ENCODE data around the gene KRTAP20-2.

Gene KRTAP20-2

GRCh38 chr21:30628109-30628508 lies 6.9 kb upstream of the KRTAP20-2 start (continued):
- no peak for TF ChIP-seq TSHZ2 (CRISPR knock-in tag; IDR thresholded peaks at IDR 0.05)

DNA sequence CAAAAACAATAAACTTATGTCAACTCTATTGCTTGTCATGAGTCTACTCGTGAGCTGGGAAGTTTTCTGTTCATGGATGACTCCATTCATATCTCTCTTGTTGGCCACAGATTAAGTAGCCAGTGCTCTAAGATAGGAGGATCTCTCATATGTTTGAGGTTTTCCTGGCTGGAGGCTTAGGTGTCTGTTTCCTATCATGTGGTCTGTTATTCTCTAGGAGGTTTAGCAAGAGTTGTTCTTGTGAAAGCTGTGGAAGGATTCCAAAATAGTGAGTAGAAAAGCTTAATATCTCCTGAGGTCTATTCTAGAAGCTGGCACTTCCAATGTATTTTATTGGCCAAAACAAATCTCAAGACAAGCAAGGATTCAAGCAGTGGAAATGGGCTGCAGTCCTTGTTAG lies 5.8 kb upstream of the KRTAP20-2 start:
- no peak for TF ChIP-seq ISL1 (CRISPR knock-in tag; IDR thresholded peaks at IDR 0.05)
- TF ChIP-seq ZNF70 (CRISPR knock-in tag; IDR thresholded peaks at IDR 0.05), result no peak
- TF ChIP-seq, protein P1, sequence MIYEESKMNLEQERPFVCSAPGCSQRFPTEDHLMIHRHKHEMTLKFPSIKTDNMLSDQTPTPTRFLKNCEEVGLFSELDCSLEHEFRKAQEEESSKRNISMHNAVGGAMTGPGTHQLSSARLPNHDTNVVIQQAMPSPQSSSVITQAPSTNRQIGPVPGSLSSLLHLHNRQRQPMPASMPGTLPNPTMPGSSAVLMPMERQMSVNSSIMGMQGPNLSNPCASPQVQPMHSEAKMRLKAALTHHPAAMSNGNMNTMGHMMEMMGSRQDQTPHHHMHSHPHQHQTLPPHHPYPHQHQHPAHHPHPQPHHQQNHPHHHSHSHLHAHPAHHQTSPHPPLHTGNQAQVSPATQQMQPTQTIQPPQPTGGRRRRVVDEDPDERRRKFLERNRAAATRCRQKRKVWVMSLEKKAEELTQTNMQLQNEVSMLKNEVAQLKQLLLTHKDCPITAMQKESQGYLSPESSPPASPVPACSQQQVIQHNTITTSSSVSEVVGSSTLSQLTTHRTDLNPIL (CRISPR knock-in tag; IDR thresholded peaks at IDR 0.05; ENCODE audit: low read depth), result no peak
- TF ChIP-seq CSDC2 (CRISPR knock-in tag; IDR thresholded peaks at IDR 0.05), result no peak
- TF ChIP-seq ESRRG (CRISPR knock-in tag; IDR thresholded peaks at IDR 0.05), result no peak
- no peak for ATAC-seq

- no peak for ATAC-seq
Measured at GRCh38 chr21:30638686-30639085, 3.7 kb downstream of the KRTAP20-2 start.

More at GRCh38 chr21:30638686-30639085, 3.7 kb downstream of the KRTAP20-2 start:
- TF ChIP-seq BACH2 (CRISPR knock-in tag; IDR thresholded peaks at IDR 0.05; ENCODE audit: borderline replicate concordance) (no peak), ISL1 (CRISPR knock-in tag; IDR thresholded peaks at IDR 0.05) (no peak), TOX (CRISPR knock-in tag; IDR thresholded peaks at IDR 0.05; ENCODE audit: borderline replicate concordance) (no peak), ZC3H10 (CRISPR knock-in tag; IDR thresholded peaks at IDR 0.05) (no peak), TCF4 (CRISPR knock-in tag; IDR thresholded peaks at IDR 0.05; ENCODE audit: borderline replicate concordance) (no peak), ARNTL (CRISPR knock-in tag; IDR thresholded peaks at IDR 0.05; ENCODE audit: borderline replicate concordance, low read depth) (no peak), POU6F1 (CRISPR knock-in tag; IDR thresholded peaks at IDR 0.05; ENCODE audit: borderline replicate concordance, low read depth) (no peak), OSR1 (CRISPR knock-in tag; IDR thresholded peaks at IDR 0.05) (no peak), ZFP30 (CRISPR knock-in tag; IDR thresholded peaks at IDR 0.05) (no peak), TSHZ2 (CRISPR knock-in tag; IDR thresholded peaks at IDR 0.05) (no peak), ZNF8 (CRISPR knock-in tag; IDR thresholded peaks at IDR 0.05) (no peak), SNAI2 (CRISPR knock-in tag; IDR thresholded peaks at IDR 0.05) (no peak), PATZ1 (CRISPR knock-in tag; IDR thresholded peaks at IDR 0.05; ENCODE audit: borderline replicate concordance) (no peak)
- TF ChIP-seq, protein P2, sequence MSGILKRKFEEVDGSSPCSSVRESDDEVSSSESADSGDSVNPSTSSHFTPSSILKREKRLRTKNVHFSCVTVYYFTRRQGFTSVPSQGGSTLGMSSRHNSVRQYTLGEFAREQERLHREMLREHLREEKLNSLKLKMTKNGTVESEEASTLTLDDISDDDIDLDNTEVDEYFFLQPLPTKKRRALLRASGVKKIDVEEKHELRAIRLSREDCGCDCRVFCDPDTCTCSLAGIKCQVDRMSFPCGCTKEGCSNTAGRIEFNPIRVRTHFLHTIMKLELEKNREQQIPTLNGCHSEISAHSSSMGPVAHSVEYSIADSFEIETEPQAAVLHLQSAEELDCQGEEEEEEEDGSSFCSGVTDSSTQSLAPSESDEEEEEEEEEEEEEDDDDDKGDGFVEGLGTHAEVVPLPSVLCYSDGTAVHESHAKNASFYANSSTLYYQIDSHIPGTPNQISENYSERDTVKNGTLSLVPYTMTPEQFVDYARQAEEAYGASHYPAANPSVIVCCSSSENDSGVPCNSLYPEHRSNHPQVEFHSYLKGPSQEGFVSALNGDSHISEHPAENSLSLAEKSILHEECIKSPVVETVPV (CRISPR knock-in tag; IDR thresholded peaks at IDR 0.05), result no peak
- TF ChIP-seq, protein P1 (CRISPR knock-in tag; IDR thresholded peaks at IDR 0.05; ENCODE audit: low read depth), result no peak

Data from SK-N-SH treated with all-trans-retinoic acid at 6 μM for 48 hours (cell line).